ENCODE measurements around the gene FBXO2.
"Not testable (repeated sequence)": the region's sequence is repeated elsewhere in the genome, so short reads cannot be mapped to it uniquely, and the experiment has no call there.

- TF ChIP-seq CTCF (IDR thresholded peaks at IDR 0.05; ENCODE audit: borderline replicate concordance, extremely low read depth, low read length, poor library complexity, severe bottlenecking); EZH2 (IDR thresholded peaks at IDR 0.05; ENCODE audit: borderline replicate concordance, low read depth, low read length, severe bottlenecking): not testable (repeated sequence)
These were observed 45.6 kb downstream of the FBXO2 start for GRCh38 chr1:11608596-11609130.
